Neural progenitor cell (in vitro differentiated cells): ENCODE results near the gene PGF. TPM values are rescaled to one million over a fixed set of nuclear protein-coding genes. Genes with fewer than 3 reads are reported as not detected.

ENCODE experiments used
- DNase-seq: peaks from one replicate; pipeline ENCODE4 v3.0.0-alpha.2; 2016; ENCODE audit warnings: low spot score
- H2AFZ ChIP-seq: fragments of 200-600 bp; sonication (generic); replicated peaks from 2 replicates; pipeline ENCODE4 v1.6.1; 2016; ENCODE audit warnings: antibody characterized with exemption
- H3F3A ChIP-seq: fragments of 200-600 bp; sonication (generic); 2 replicates; pipeline ENCODE4 v1.6.1; 2016; ENCODE audit warnings: antibody characterized with exemption, low read depth
- H3K27ac ChIP-seq: fragments of 200-600 bp; sonication (generic); 2 replicates; pipeline ENCODE4 v1.5.1; 2016; ENCODE audit warnings: mild to moderate bottlenecking
- H3K27me3 ChIP-seq: fragments of 200-600 bp; sonication (generic); 2 replicates; pipeline ENCODE4 v1.6.1; 2016; ENCODE audit warnings: mild to moderate bottlenecking, moderate library complexity
- H3K36me3 ChIP-seq: fragments of 200-600 bp; sonication (generic); 2 replicates; pipeline ENCODE4 v1.5.1; 2016
- H3K4me1 ChIP-seq: fragments of 200-600 bp; sonication (generic); 2 replicates; pipeline ENCODE4 v1.6.1; 2016; ENCODE audit warnings: mixed run types
- H3K4me2 ChIP-seq: fragments of 200-600 bp; sonication (generic); 2 replicates; pipeline ENCODE4 v1.6.1; 2016
- H3K4me3 ChIP-seq: fragments of 200-600 bp; sonication (generic); 2 replicates; pipeline ENCODE4 v1.5.1; 2016
- H3K79me2 ChIP-seq: fragments of 200-600 bp; sonication (generic); 2 replicates; pipeline ENCODE4 v1.6.1; 2016; ENCODE audit warnings: low read depth
- H3K9ac ChIP-seq: fragments of 200-600 bp; sonication (generic); 2 replicates; pipeline ENCODE4 v1.6.1; 2016
- H3K9me3 ChIP-seq: fragments of 200-600 bp; sonication (generic); 2 replicates; pipeline ENCODE4 v1.5.1; 2016; ENCODE audit warnings: low read depth
- H4K20me1 ChIP-seq: fragments of 200-600 bp; sonication (generic); 2 replicates; pipeline ENCODE4 v1.6.1; 2016; ENCODE audit warnings: low read depth
- H3K27ac Mint-ChIP-seq: 3 replicates; pipeline ENCODE4 v1.8.0; 2021; ENCODE audit warnings: mixed read lengths
- H3K27me3 Mint-ChIP-seq: 2 replicates; pipeline ENCODE4 v1.8.0; 2022; ENCODE audit warnings: low read depth, mild to moderate bottlenecking, inconsistent platforms, moderate library complexity, mixed read lengths; ENCODE audit not compliant: insufficient read depth
- H3K36me3 Mint-ChIP-seq: 3 replicates; pipeline ENCODE4 v1.8.0; 2021; ENCODE audit warnings: mixed read lengths
- H3K4me1 Mint-ChIP-seq: 3 replicates; pipeline ENCODE4 v1.8.0; 2021; ENCODE audit warnings: mixed read lengths
- H3K4me3 Mint-ChIP-seq: 3 replicates; pipeline ENCODE4 v1.8.0; 2021; ENCODE audit warnings: mild to moderate bottlenecking, moderate library complexity, mixed read lengths
- H3K9me3 Mint-ChIP-seq: 3 replicates; pipeline ENCODE4 v1.8.0; 2020; ENCODE audit warnings: mixed read lengths
- EZH2 ChIP-seq: fragments of 200-600 bp; sonication (generic); IDR thresholded peaks from 2 replicates; pipeline ENCODE4 v1.6.1; 2017; ENCODE audit warnings: antibody characterized with exemption, mild to moderate bottlenecking, moderate library complexity
- EZH2phosphoT487 ChIP-seq: fragments of 200-600 bp; sonication (generic); IDR thresholded peaks from 2 replicates; pipeline ENCODE4 v1.6.1; 2017; ENCODE audit warnings: antibody characterized with exemption
- total RNA-seq: library from RNA; depleted of rRNA; stranded (reverse); fragments of >200 nt; gene quantifications from 2 replicates; pipeline ENCODE4 v1.2.3, GENCODE V29; 2015; ENCODE audit warnings: low replicate concordance
- TF ChIP-seq, protein P1 (sequence below): fragments of 200-600 bp; sonication (generic); IDR thresholded peaks from 2 replicates; pipeline ENCODE4 v1.5.1; 2017; ENCODE audit warnings: antibody characterized with exemption, mild to moderate bottlenecking

The PGF gene
- total RNA-seq, 1 donor from 2014 or later = 1.0 TPM

DNA sequence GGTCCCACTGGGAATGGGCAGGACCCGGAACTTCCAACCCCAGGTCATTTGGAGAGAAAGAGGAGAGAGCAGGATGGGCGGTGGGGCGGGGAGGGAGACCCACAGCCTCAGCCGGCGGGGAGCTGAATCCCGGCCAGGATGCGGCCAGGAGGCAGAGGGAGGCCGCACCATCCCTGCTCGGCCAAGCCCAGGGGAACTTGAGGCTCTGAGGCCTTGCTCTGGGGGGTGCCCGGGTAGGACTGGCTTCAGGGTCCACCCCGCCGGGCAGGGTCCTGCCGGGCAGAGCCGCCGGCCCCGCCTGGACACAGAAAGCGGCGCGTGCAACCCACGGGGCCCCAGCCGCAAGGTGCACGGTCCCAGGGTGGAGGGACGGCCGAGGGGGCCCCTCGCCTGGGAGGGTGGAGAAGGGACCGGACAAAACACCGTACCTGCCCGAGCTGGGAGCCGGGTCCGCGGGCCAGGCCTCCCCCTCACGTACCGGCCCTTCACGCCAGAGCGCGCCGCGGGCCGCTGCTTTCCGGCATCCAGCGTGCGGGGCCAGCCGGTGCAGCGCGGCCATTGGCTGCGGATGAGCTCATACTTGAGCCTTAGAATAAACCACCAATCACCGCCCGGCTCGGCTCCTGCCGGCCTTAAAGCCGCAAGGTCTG is 32.5 kb downstream of the PGF start, which contains the start of gene RPS6KL1:
RPS6KL1 (minus strand) TSS at position 509 of the 650 bp plus-strand sequence. CDS start 1,719 bp downstream, outside the sequence.
- Mint-ChIP-seq H3K27me3 (peaks cover 13% of the 10 kb centered on the region), H3K27ac (no peak within 1 kb of the TSS)
- no peaks in the 10 kb centered on the region for H3K79me2 ChIP-seq

DNA sequence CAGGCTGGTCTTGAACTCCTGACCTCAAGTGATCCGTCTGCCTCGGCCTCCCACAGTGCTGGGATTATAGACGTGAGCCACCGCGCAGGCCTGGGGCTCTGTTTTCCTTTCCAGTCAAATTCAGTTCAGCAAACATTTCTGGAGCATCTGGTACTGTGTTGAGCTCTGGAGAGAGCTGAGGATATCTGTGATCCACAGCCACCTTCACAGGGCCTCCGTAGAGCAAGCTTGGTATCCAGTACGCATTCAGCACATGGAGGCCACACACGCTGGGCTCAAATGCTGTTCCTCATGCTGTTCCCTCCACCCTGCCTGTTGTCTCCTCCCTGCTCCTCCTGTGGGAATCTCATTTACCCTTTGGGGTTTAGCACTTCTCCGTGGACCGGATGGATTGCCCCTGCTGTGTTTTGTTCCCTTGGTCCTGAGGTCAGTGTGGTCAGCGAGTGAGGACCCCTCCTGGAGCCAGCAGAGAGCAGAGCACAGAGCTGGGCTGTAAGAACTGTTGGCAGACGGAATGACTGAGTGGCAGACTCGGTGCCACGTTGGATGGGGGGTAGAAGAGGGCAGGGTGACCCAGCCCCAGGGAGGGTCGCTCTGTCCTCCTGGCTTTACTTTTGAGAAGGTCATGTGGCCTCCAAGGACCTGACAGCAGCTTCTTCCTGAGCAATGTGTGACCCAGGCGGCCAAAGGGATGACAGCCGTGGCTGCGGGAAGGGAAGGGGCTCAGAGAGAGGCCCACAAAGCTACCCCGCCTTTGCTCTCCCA is 33.2 kb downstream of the PGF start:
- H3F3A ChIP-seq = no peaks in the 10 kb centered on the region
- H3K36me3 ChIP-seq = no peaks in the 10 kb centered on the region
- Mint-ChIP-seq H3K4me1 (peaks cover 10% of the 10 kb centered on the region), H3K4me3 (peak overlapping the region; percentile 86), H3K36me3 (no peaks in the 10 kb centered on the region), H3K27ac (no peak overlapping the region), H3K27me3 (peaks cover 16% of the 10 kb centered on the region), H3K9me3 (no peaks in the 10 kb centered on the region)
- DNase-seq = no peak
- TF ChIP-seq EZH2 (no peak), EZH2phosphoT487 (no peak)
- TF ChIP-seq, protein P1, sequence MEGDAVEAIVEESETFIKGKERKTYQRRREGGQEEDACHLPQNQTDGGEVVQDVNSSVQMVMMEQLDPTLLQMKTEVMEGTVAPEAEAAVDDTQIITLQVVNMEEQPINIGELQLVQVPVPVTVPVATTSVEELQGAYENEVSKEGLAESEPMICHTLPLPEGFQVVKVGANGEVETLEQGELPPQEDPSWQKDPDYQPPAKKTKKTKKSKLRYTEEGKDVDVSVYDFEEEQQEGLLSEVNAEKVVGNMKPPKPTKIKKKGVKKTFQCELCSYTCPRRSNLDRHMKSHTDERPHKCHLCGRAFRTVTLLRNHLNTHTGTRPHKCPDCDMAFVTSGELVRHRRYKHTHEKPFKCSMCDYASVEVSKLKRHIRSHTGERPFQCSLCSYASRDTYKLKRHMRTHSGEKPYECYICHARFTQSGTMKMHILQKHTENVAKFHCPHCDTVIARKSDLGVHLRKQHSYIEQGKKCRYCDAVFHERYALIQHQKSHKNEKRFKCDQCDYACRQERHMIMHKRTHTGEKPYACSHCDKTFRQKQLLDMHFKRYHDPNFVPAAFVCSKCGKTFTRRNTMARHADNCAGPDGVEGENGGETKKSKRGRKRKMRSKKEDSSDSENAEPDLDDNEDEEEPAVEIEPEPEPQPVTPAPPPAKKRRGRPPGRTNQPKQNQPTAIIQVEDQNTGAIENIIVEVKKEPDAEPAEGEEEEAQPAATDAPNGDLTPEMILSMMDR = no peak
- no peak overlapping the region for H3K27ac ChIP-seq
- no peaks in the 10 kb centered on the region for H3K4me1 ChIP-seq
- peak overlapping the region; percentile 76 for H3K9ac ChIP-seq
- H3K9me3 ChIP-seq = no peaks in the 10 kb centered on the region
- no peaks in the 10 kb centered on the region for H3K79me2 ChIP-seq
- H3K27me3 ChIP-seq = peaks cover 23% of the 10 kb centered on the region
- peak overlapping the region; percentile 71 for H3K4me3 ChIP-seq
- H3K4me2 ChIP-seq = peak overlapping the region; percentile 76
- peak overlapping the region; percentile 99 for H2AFZ ChIP-seq
- no peaks in the 10 kb centered on the region for H4K20me1 ChIP-seq

More for the DNA sequence above, 32.5 kb downstream of the PGF start, which contains the start of gene RPS6KL1:
- Histone ChIP-seq H2AFZ (peak within 1 kb of the TSS; percentile 99), H3K27ac (no peak within 1 kb of the TSS), H3K4me2 (peak within 1 kb of the TSS; percentile 76), H3K4me3 (peak within 1 kb of the TSS; percentile 71), H3K4me1 (no peaks in the 10 kb centered on the region), H3K36me3 (no peaks in the 10 kb centered on the region), H3F3A (no peaks in the 10 kb centered on the region), H3K9me3 (no peaks in the 10 kb centered on the region), H4K20me1 (no peaks in the 10 kb centered on the region), H3K9ac (peak within 1 kb of the TSS; percentile 76), H3K27me3 (peaks cover 26% of the 10 kb centered on the region)
- TF ChIP-seq EZH2phosphoT487 (no peak), EZH2 (no peak)
- TF ChIP-seq, protein P1 = no peak
- Mint-ChIP-seq H3K36me3 (no peaks in the 10 kb centered on the region), H3K4me1 (peaks cover 6% of the 10 kb centered on the region), H3K9me3 (no peaks in the 10 kb centered on the region), H3K4me3 (peak within 1 kb of the TSS; percentile 86)
- DNase-seq = peak; percentile 97

DNA sequence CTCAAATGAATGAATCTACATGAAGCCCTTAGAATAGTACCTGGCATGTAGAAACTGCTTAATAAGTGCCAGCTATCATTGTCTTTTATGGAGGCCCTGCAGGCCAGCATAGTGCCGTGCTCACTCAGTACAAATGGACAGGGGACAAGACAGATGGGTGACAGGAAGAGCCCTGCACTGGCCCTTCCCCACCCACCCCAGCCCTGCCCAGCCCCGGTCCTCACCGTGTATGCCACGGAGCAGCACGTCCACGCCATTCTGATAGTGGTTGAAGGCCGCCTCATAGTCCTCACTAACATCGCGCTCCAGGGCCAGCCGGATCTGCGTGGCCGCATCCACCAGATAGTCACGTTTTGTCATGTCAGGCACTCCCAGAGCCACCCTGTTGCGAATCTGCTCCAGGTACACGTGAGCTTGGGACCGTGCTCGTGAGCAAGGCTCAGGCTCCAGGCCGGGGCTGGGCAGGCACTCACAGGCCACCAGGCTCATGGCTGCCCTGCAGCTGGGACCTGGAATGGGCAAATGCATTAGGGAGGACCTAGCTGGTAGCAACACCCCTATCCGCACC is 34.3 kb downstream of the PGF start:
- DNase-seq = no peak
- Histone ChIP-seq H4K20me1 (no peaks in the 10 kb centered on the region), H3K27ac (no peak overlapping the region), H3K36me3 (no peaks in the 10 kb centered on the region), H3K4me1 (no peaks in the 10 kb centered on the region), H3K9ac (no peak overlapping the region), H2AFZ (no peak overlapping the region), H3K9me3 (no peaks in the 10 kb centered on the region), H3K4me2 (no peak overlapping the region), H3K4me3 (no peak overlapping the region), H3K27me3 (peaks cover 13% of the 10 kb centered on the region), H3K79me2 (no peaks in the 10 kb centered on the region), H3F3A (no peaks in the 10 kb centered on the region)
- Mint-ChIP-seq H3K9me3 (no peaks in the 10 kb centered on the region), H3K4me3 (no peak overlapping the region), H3K4me1 (peaks cover 13% of the 10 kb centered on the region), H3K27me3 (peaks cover 14% of the 10 kb centered on the region), H3K36me3 (no peaks in the 10 kb centered on the region), H3K27ac (no peak overlapping the region)
- TF ChIP-seq EZH2 (no peak), EZH2phosphoT487 (no peak)
- TF ChIP-seq, protein P1 = no peak
